T-cell (primary cell): ENCODE results near the gene CFAP107. TPM values are rescaled to one million over a fixed set of nuclear protein-coding genes. Genes with fewer than 3 reads are reported as not detected.

Source experiments
- ATAC-seq, 4 experiments: fragments of 200-7000 bp in 3 of 4; fragments of 150-1000 bp in 1 of 4; cut with Tn5 transposase; replicated peaks in 1 of 4; 1 replicate in 3 of 4; 2 replicates in 1 of 4; pipeline ENCODE4 v1.10.0; 2021; ENCODE audit warnings: moderate library complexity in 3 of 4, mild to moderate bottlenecking in 2 of 4, moderate number of reproducible peaks in 1 of 4
- CTCF ChIA-PET, 2 donors: fragments of 300-600 bp; sonication (Branson Sonifier 250); formaldehyde crosslinking; loops; one replicate each; lab custom pipeline; 2022; ENCODE audit warnings: antibody characterized with exemption in 2 of 2; lab: Charles Lee
- POLR2A ChIA-PET, 2 donors: fragments of 300-600 bp; sonication (Branson Sonifier 250); formaldehyde crosslinking; loops; one replicate each; lab custom pipeline; 2022; ENCODE audit warnings: antibody characterized with exemption in 2 of 2; lab: Charles Lee
- DNase-seq, 35 experiments: peaks; one replicate each; pipeline versions ENCODE4 v3.0.0 to v3.0.0-alpha.2; 2013 to 2023
- H3K27ac ChIP-seq: one replicate; pipeline ENCODE4 v1.5.1; 2013; ENCODE audit warnings: low read length
- H3K27me3 ChIP-seq, 2 experiments: replicated peaks in 1 of 2; 1 replicate in 1 of 2; 2 replicates in 1 of 2; pipeline versions ENCODE4 v1.6.1 to v1.7.0; 2013; ENCODE audit warnings: low read length in 1 of 2, mixed read lengths in 1 of 2; ENCODE audit not compliant: control insufficient read depth in 2 of 2, insufficient read depth in 2 of 2; ENCODE audit errors: extremely low read depth in 1 of 2
- H3K36me3 ChIP-seq, 2 donors: 1 replicate in 1 of 2; 2 replicates in 1 of 2; pipeline versions ENCODE4 v1.6.1 to v1.7.0; 2013; ENCODE audit warnings: low read length in 1 of 2; ENCODE audit not compliant: control insufficient read depth in 2 of 2, insufficient read depth in 1 of 2; ENCODE audit errors: extremely low read depth in 1 of 2
- H3K4me1 ChIP-seq, 2 experiments: 1 replicate in 1 of 2; 2 replicates in 1 of 2; pipeline versions ENCODE4 v1.6.1 to v1.7.0; 2013; ENCODE audit warnings: low read length in 2 of 2, mixed read lengths in 1 of 2; ENCODE audit not compliant: insufficient read depth in 2 of 2, control insufficient read depth in 1 of 2; ENCODE audit errors: extremely low read depth in 1 of 2
- H3K4me3 ChIP-seq, 2 donors: 1 replicate in 1 of 2; 2 replicates in 1 of 2; pipeline versions ENCODE4 v1.5.1 to v1.7.0; 2013; ENCODE audit warnings: mild to moderate bottlenecking in 2 of 2, low read length in 1 of 2, moderate library complexity in 1 of 2; ENCODE audit not compliant: control insufficient read depth in 1 of 2; ENCODE audit errors: extremely low read depth in 1 of 2
- H3K9me3 ChIP-seq: 2 replicates; pipeline ENCODE4 v1.7.0; 2013
- H3K27ac Mint-ChIP-seq, 2 donors: one replicate each; pipeline ENCODE4 v1.8.0; 2020 to 2021; ENCODE audit warnings: mild to moderate bottlenecking in 2 of 2, mixed read lengths in 2 of 2
- H3K27me3 Mint-ChIP-seq, 2 donors: one replicate each; pipeline ENCODE4 v1.8.0; 2021 to 2022; ENCODE audit warnings: mixed read lengths in 2 of 2
- H3K36me3 Mint-ChIP-seq: one replicate; pipeline ENCODE4 v1.8.0; 2021; ENCODE audit warnings: mixed read lengths
- H3K4me1 Mint-ChIP-seq, 3 donors: one replicate each; pipeline ENCODE4 v1.8.0; 2020 to 2022; ENCODE audit warnings: mixed read lengths in 3 of 3, mild to moderate bottlenecking in 1 of 3
- H3K4me3 Mint-ChIP-seq, 3 donors: one replicate each; pipeline ENCODE4 v1.8.0; 2020 to 2022; ENCODE audit warnings: mild to moderate bottlenecking in 3 of 3, mixed read lengths in 3 of 3, moderate library complexity in 3 of 3
- H3K9me3 Mint-ChIP-seq, 3 donors: one replicate each; pipeline ENCODE4 v1.8.0; 2020 to 2022; ENCODE audit warnings: mixed read lengths in 3 of 3
- WGBS: methylation state at CpG from one replicate; pipeline ENCODE4 v1.1.5; 2013; ENCODE audit warnings: missing lambda C conversion rate; ENCODE audit not compliant: insufficient coverage; 5-methylcytosine and 5-hydroxymethylcytosine counted together
- total RNA-seq, 35 experiments: library from RNA in 6 of 35; stranded (reverse) in 6 of 35; fragments of 120-200 nt in 1 of 35; gene quantifications; one replicate each; pipeline versions ENCODE4 v1.2.1 to v1.2.4 and lab custom pipeline; 2013 to 2026

The CFAP107 gene, protein sequence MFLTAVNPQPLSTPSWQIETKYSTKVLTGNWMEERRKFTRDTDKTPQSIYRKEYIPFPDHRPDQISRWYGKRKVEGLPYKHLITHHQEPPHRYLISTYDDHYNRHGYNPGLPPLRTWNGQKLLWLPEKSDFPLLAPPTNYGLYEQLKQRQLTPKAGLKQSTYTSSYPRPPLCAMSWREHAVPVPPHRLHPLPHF
- not detected for total RNA-seq
- total RNA-seq (2013), result not detected
- total RNA-seq (lab: John Stamatoyannopoulos, UW), result 0 reads per million in 29 experiments

GRCh38 chr1:12745992-12746323, at the start of gene CFAP107:
Gene CFAP107 (plus strand): TSS chr1:12746200. CDS start chr1:12746431, 231 bp downstream.
- Mint-ChIP-seq H3K4me3 (no peak within 1 kb of the TSS), H3K36me3 (peaks cover 4% of the 10 kb centered on the region), H3K27me3 (peaks cover 61% of the 10 kb centered on the region in 2 donors), H3K27ac (no peak within 1 kb of the TSS), H3K4me1 (no peaks in the 10 kb centered on the region), H3K9me3 (peaks cover 20 to 31% (median 23%) of the 10 kb centered on the region in 3 donors)
- ChIA-PET CTCF (no interaction called here), POLR2A (no interaction called here)
- Histone ChIP-seq H3K27ac (no peak within 1 kb of the TSS), H3K4me3 (no peak within 1 kb of the TSS), H3K27me3 (peaks cover 0 to 15% of the 10 kb centered on the region in 2 experiments), H3K36me3 (no peaks in the 10 kb centered on the region), H3K4me1 (no peaks in the 10 kb centered on the region), H3K9me3 (peaks cover 4% of the 10 kb centered on the region)
- DNase-seq (no peak), ATAC-seq (no peak)
- WGBS, result no CpG with 5 or more reads among the region's 2 CpGs

DNA sequence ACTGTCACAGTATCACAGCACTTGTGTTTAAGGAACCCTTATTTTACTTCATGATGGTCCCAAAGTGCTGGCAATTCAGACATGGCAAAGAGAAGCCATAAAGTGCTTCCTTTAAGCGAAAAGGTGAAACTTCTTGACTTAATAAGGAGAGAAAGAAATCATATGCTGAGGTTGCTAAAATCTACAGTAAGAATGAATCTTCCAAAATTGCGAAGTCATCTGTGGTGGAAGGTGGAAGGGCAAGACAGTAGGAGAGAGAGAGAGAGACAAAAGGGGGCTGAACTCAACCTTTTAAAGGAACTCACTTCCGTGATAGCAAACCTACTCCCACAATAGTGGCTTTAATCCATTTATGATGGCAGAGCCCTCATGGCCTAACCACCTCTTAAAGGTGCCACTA, 49.3 kb upstream of the CFAP107 start:
- H3K4me3 ChIP-seq, result no peak overlapping the region
- H3K36me3 ChIP-seq, result no peaks in the 10 kb centered on the region
- Mint-ChIP-seq H3K27me3 (peaks cover 23 to 48% of the 10 kb centered on the region in 2 donors), H3K4me1 (no peaks in the 10 kb centered on the region), H3K4me3 (no peak overlapping the region), H3K27ac (no peak overlapping the region), H3K36me3 (no peaks in the 10 kb centered on the region), H3K9me3 (peaks cover 0 to 3% (median 0%) of the 10 kb centered on the region in 3 donors)
- ATAC-seq, result no peak
- H3K9me3 ChIP-seq, result no peaks in the 10 kb centered on the region
- POLR2A ChIA-PET, result no interaction called here
- DNase-seq, result no peak
- CTCF ChIA-PET, result no interaction called here
- no peak overlapping the region for H3K27ac ChIP-seq
- WGBS, result no CpG with 5 or more reads among the region's 3 CpGs
- H3K4me1 ChIP-seq, result no peaks in the 10 kb centered on the region
- peaks cover 0 to 14% of the 10 kb centered on the region in 2 experiments for H3K27me3 ChIP-seq

- Mint-ChIP-seq H3K4me3 (no peak overlapping the region), H3K36me3 (no peaks in the 10 kb centered on the region), H3K9me3 (peaks cover 0 to 3% (median 0%) of the 10 kb centered on the region in 3 donors), H3K27ac (no peak overlapping the region), H3K4me1 (no peaks in the 10 kb centered on the region), H3K27me3 (peaks cover 23 to 45% of the 10 kb centered on the region in 2 donors)
- WGBS, result 100% methylated on average over 1 of the region's 3 CpGs
- Histone ChIP-seq H3K4me1 (no peaks in the 10 kb centered on the region), H3K9me3 (no peaks in the 10 kb centered on the region), H3K27ac (no peak overlapping the region), H3K36me3 (no peaks in the 10 kb centered on the region), H3K27me3 (peaks cover 0 to 18% of the 10 kb centered on the region in 2 experiments), H3K4me3 (no peak overlapping the region)
- ChIA-PET POLR2A (no interaction called here), CTCF (no interaction called here)
- DNase-seq (no peak), ATAC-seq (no peak)
Measured at GRCh38 chr1:12697397-12697796, 48.6 kb upstream of the CFAP107 start.

GRCh38 chr1:12703821-12704451, 42.1 kb upstream of the CFAP107 start:
- H3K27ac Mint-ChIP-seq, result no peak overlapping the region
- Histone ChIP-seq H3K27ac (no peak overlapping the region), H3K9me3 (no peaks in the 10 kb centered on the region), H3K36me3 (no peaks in the 10 kb centered on the region), H3K4me3 (no peak overlapping the region), H3K4me1 (no peaks in the 10 kb centered on the region), H3K27me3 (peaks cover 0 to 16% of the 10 kb centered on the region in 2 experiments)
- CTCF ChIA-PET, result no interaction called here
- 67% methylated on average over 3 of the region's 6 CpGs for WGBS
- H3K27me3 Mint-ChIP-seq, result peaks cover 30 to 31% of the 10 kb centered on the region in 2 donors
- ATAC-seq, result no peak
- H3K9me3 Mint-ChIP-seq, result peaks cover 5 to 22% (median 22%) of the 10 kb centered on the region in 3 donors
- no peaks in the 10 kb centered on the region for H3K4me1 Mint-ChIP-seq
- POLR2A ChIA-PET, result no interaction called here
- no peaks in the 10 kb centered on the region for H3K36me3 Mint-ChIP-seq
- no peak for DNase-seq
- no peak overlapping the region for H3K4me3 Mint-ChIP-seq

DNA sequence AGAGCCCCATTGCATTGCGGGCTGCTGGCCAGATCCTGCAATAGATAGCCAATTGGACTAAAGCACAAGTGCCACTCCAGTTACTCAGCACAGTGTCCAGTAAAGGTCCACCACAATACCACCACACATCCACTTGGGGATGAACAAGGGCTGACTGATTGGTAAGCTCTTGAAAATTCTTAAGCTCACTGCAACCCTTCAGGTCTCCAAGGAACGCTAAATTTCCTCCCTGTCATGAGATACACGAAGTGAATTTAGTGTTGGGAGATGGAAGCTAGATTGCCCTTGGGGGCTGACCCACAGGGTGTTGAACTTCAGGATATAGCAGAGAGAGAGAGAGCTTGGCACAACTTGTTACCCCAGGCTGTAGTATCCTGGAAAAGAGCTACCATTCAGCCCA, 39.9 kb upstream of the CFAP107 start:
- H3K4me1 ChIP-seq, result no peaks in the 10 kb centered on the region
- Mint-ChIP-seq H3K27me3 (peaks cover 18 to 23% of the 10 kb centered on the region in 2 donors), H3K36me3 (no peaks in the 10 kb centered on the region), H3K9me3 (peaks cover 5 to 22% (median 19%) of the 10 kb centered on the region in 3 donors), H3K27ac (no peak overlapping the region), H3K4me1 (no peaks in the 10 kb centered on the region), H3K4me3 (no peak overlapping the region)
- 69% methylated on average over 2 of the region's 3 CpGs for WGBS
- CTCF ChIA-PET, result no interaction called here
- H3K4me3 ChIP-seq, result no peak overlapping the region
- DNase-seq, result no peak
- no peaks in the 10 kb centered on the region for H3K9me3 ChIP-seq
- no peak for ATAC-seq
- H3K27ac ChIP-seq, result no peak overlapping the region
- no peaks in the 10 kb centered on the region for H3K36me3 ChIP-seq
- POLR2A ChIA-PET, result no interaction called here
- H3K27me3 ChIP-seq, result peaks cover 0 to 13% of the 10 kb centered on the region in 2 experiments

- H3K27me3 Mint-ChIP-seq, result peaks cover 21 to 37% of the 10 kb centered on the region in 2 donors
- ChIA-PET POLR2A (no interaction called here), CTCF (no interaction called here)
- WGBS, result 29% methylated on average over 1 of the region's 4 CpGs
- no peak overlapping the region for H3K4me3 ChIP-seq
- H3K27me3 ChIP-seq, result no peaks in the 10 kb centered on the region
- no peaks in the 10 kb centered on the region for H3K36me3 ChIP-seq
- H3K36me3 Mint-ChIP-seq, result no peaks in the 10 kb centered on the region
- no peak for ATAC-seq
- H3K9me3 ChIP-seq, result no peaks in the 10 kb centered on the region
- no peak overlapping the region for H3K4me3 Mint-ChIP-seq
- H3K4me1 Mint-ChIP-seq, result no peaks in the 10 kb centered on the region
- H3K27ac ChIP-seq, result no peak overlapping the region
- peaks cover 5 to 15% (median 12%) of the 10 kb centered on the region in 3 donors for H3K9me3 Mint-ChIP-seq
- no peak overlapping the region for H3K27ac Mint-ChIP-seq
- DNase-seq, result no peak
- no peaks in the 10 kb centered on the region for H3K4me1 ChIP-seq
Measured at GRCh38 chr1:12708396-12709090, 37.5 kb upstream of the CFAP107 start.
